ENCODE data around the gene KAT5. TPM values are rescaled to one million over a fixed set of nuclear protein-coding genes. Genes with fewer than 3 reads are reported as not detected.

The KAT5 gene
- total RNA-seq, 1 donor from 2014 or later: 47.0 TPM

- TF ChIP-seq CTCF (IDR thresholded peaks at IDR 0.05; ENCODE audit: borderline replicate concordance): no peak
- H3K4me1 ChIP-seq: peaks cover 18% of the 10 kb centered on the region
- H3K9me3 ChIP-seq (replicated peaks): no peaks in the 10 kb centered on the region
- intact Hi-C loops (cut with micrococcal nuclease): no loop called here
- no peak overlapping the region for H3K4me3 ChIP-seq
- peak overlapping the region; percentile 58 for H3K27ac ChIP-seq (replicated peaks)
- no peak for DNase-seq
- no peaks in the 10 kb centered on the region for H3K36me3 ChIP-seq
- no peaks in the 10 kb centered on the region for H3K27me3 ChIP-seq (ENCODE audit: low read depth)
These were observed 16.4 kb upstream of the KAT5 start for GRCh38 chr11:65695459-65696241.

GRCh38 chr11:65696802-65697552 lies 15.1 kb upstream of the KAT5 start:
- no peaks in the 10 kb centered on the region for H3K27me3 ChIP-seq (ENCODE audit: low read depth)
- intact Hi-C loops (cut with micrococcal nuclease): no loop called here
- no peaks in the 10 kb centered on the region for H3K36me3 ChIP-seq
- no peak overlapping the region for H3K4me3 ChIP-seq
- peaks cover 18% of the 10 kb centered on the region for H3K4me1 ChIP-seq
- TF ChIP-seq CTCF (IDR thresholded peaks at IDR 0.05; ENCODE audit: borderline replicate concordance): no peak
- no peak overlapping the region for H3K27ac ChIP-seq (replicated peaks)
- no peak for DNase-seq
- H3K9me3 ChIP-seq (replicated peaks): no peaks in the 10 kb centered on the region

GRCh38 chr11:65698205-65698604 lies 13.8 kb upstream of the KAT5 start:
- TF ChIP-seq CTCF (IDR thresholded peaks at IDR 0.05; ENCODE audit: borderline replicate concordance): no peak
- intact Hi-C loops (cut with micrococcal nuclease): no loop called here
- Histone ChIP-seq H3K36me3 (no peaks in the 10 kb centered on the region), H3K9me3 (replicated peaks) (no peaks in the 10 kb centered on the region), H3K27me3 (ENCODE audit: low read depth) (no peaks in the 10 kb centered on the region), H3K4me3 (no peak overlapping the region), H3K4me1 (peaks cover 18% of the 10 kb centered on the region), H3K27ac (replicated peaks) (peak overlapping the region; percentile 59)
- no peak for DNase-seq

- H3K4me1 ChIP-seq: peaks cover 18% of the 10 kb centered on the region
These were observed 12.7 kb upstream of the KAT5 start for GRCh38 chr11:65699306-65699705.

GRCh38 chr11:65700399-65700798 lies 11.7 kb upstream of the KAT5 start:
- intact Hi-C loops (cut with micrococcal nuclease): no loop called here

More at GRCh38 chr11:65699306-65699705, 12.7 kb upstream of the KAT5 start:
- no peaks in the 10 kb centered on the region for H3K9me3 ChIP-seq (replicated peaks)
- H3K4me3 ChIP-seq: no peak overlapping the region
- TF ChIP-seq CTCF (IDR thresholded peaks at IDR 0.05; ENCODE audit: borderline replicate concordance): no peak
- DNase-seq: no peak
- H3K36me3 ChIP-seq: no peaks in the 10 kb centered on the region
- H3K27ac ChIP-seq (replicated peaks): no peak overlapping the region
- intact Hi-C loops (cut with micrococcal nuclease): no loop called here
- H3K27me3 ChIP-seq (ENCODE audit: low read depth): no peaks in the 10 kb centered on the region

More at GRCh38 chr11:65700399-65700798, 11.7 kb upstream of the KAT5 start:
- no peaks in the 10 kb centered on the region for H3K27me3 ChIP-seq (ENCODE audit: low read depth)
- no peaks in the 10 kb centered on the region for H3K9me3 ChIP-seq (replicated peaks)
- no peak overlapping the region for H3K4me3 ChIP-seq
- no peak overlapping the region for H3K27ac ChIP-seq (replicated peaks)
- no peak for TF ChIP-seq CTCF (IDR thresholded peaks at IDR 0.05; ENCODE audit: borderline replicate concordance)
- H3K4me1 ChIP-seq: peaks cover 17% of the 10 kb centered on the region
- no peak for DNase-seq
- no peaks in the 10 kb centered on the region for H3K36me3 ChIP-seq

Measured in left ventricle myocardium inferior (tissue), 1 donor.